Tibial artery (tissue), 4 donors: ENCODE data around the gene IMPG1.

Source experiments
- DNase-seq, 2 donors: peaks; one replicate each; pipeline ENCODE4 v3.0.0-alpha.2; 2019
- H3K27ac ChIP-seq, 2 donors: fragments of 200-600 bp; sonication (generic) in 1 of 2; 1 replicate in 1 of 2; 2 replicates in 1 of 2; pipeline ENCODE4 v1.5.1; 2018 to 2019; ENCODE audit warnings: mild to moderate bottlenecking in 1 of 2
- H3K27me3 ChIP-seq, 2 donors: fragments of 200-600 bp; sonication (generic) in 1 of 2; one replicate each; pipeline versions ENCODE4 v1.5.1 to v1.6.0; 2016 to 2019
- H3K36me3 ChIP-seq, 3 donors: fragments of 200-600 bp; sonication (generic) in 2 of 3; one replicate each; pipeline ENCODE4 v1.5.1; 2016 to 2019; ENCODE audit warnings: mild to moderate bottlenecking in 2 of 3
- H3K4me1 ChIP-seq, 4 donors: fragments of 200-600 bp; sonication (generic) in 2 of 4; 1 replicate in 3 of 4; 2 replicates in 1 of 4; pipeline ENCODE4 v1.5.1; 2016 to 2019
- H3K4me3 ChIP-seq, 2 donors: fragments of 200-600 bp; sonication (generic) in 1 of 2; 1 replicate in 1 of 2; 2 replicates in 1 of 2; pipeline ENCODE4 v1.5.1; 2018 to 2019; ENCODE audit warnings: mild to moderate bottlenecking in 2 of 2
- H3K9me3 ChIP-seq, 3 donors: fragments of 200-600 bp; sonication (generic) in 1 of 3; one replicate each; pipeline ENCODE4 v1.5.1; 2016 to 2019
- intact Hi-C: fragments of 100-400 bp; cut with DNase I; formaldehyde crosslinking; loops from one replicate; pipeline ENCODE4 v1.15.0; 2023; ENCODE audit warnings: low total_unique reads
- TF ChIP-seq, protein P1 (sequence below), 2 experiments: fragments of 200-600 bp in 1 of 2; fragments of 450-650 bp in 1 of 2; IDR thresholded peaks; one replicate each; pipeline ENCODE4 v1.5.1; 2017 to 2019; ENCODE audit warnings: antibody characterized with exemption in 2 of 2, mild to moderate bottlenecking in 1 of 2, moderate library complexity in 1 of 2

Gene IMPG1

DNA sequence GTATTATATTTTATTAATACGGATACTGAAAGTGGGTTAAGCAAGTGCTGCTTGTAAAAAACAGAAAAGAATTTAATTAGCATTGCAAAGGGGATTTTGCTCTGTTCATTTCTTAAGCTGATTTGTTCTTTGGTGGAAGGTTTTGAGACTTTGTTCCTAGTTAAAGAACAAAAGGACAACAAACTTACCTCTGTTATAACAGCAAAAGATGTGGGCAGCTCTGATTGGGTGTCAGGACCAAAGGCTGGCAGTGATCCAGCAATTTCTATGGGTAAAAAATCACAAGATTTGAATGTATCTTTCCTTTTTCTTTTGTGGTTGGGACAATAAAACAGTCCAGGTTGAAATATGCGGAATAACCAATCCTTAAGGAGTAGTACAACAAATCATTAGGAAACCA is 68.8 kb downstream of the IMPG1 start:
- TF ChIP-seq, protein P1, sequence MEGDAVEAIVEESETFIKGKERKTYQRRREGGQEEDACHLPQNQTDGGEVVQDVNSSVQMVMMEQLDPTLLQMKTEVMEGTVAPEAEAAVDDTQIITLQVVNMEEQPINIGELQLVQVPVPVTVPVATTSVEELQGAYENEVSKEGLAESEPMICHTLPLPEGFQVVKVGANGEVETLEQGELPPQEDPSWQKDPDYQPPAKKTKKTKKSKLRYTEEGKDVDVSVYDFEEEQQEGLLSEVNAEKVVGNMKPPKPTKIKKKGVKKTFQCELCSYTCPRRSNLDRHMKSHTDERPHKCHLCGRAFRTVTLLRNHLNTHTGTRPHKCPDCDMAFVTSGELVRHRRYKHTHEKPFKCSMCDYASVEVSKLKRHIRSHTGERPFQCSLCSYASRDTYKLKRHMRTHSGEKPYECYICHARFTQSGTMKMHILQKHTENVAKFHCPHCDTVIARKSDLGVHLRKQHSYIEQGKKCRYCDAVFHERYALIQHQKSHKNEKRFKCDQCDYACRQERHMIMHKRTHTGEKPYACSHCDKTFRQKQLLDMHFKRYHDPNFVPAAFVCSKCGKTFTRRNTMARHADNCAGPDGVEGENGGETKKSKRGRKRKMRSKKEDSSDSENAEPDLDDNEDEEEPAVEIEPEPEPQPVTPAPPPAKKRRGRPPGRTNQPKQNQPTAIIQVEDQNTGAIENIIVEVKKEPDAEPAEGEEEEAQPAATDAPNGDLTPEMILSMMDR (IDR thresholded peaks at IDR 0.05) = no peak
- DNase-seq = no peak
- Histone ChIP-seq H3K9me3 (no peaks in the 10 kb centered on the region), H3K4me1 (no peaks in the 10 kb centered on the region), H3K27ac (no peak overlapping the region), H3K36me3 (no peaks in the 10 kb centered on the region), H3K27me3 (no peaks in the 10 kb centered on the region), H3K4me3 (no peak overlapping the region)
- intact Hi-C loops = no loop called here

DNA sequence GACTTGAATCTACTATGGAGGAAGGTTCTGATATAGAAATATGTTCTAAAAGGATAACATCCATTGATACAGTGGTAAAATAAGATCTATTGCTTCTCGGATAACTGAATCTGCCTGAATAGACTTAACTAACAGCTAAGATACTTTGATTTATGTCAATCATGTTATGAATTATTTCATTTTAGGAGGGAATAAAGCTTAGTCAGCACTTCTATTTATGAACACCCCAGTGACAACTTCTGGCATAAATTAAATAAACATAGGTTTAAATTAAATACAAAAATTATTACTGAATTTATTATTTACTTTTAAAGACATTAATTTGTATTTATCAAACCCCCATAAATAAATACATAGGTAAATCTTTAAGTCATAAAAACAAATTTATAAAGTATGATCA is 69.3 kb downstream of the IMPG1 start:
- H3K36me3 ChIP-seq = no peaks in the 10 kb centered on the region
- no peak for DNase-seq
- no peak overlapping the region for H3K4me3 ChIP-seq
- TF ChIP-seq, protein P1 (IDR thresholded peaks at IDR 0.05) = no peak
- H3K4me1 ChIP-seq = no peaks in the 10 kb centered on the region
- H3K27ac ChIP-seq = no peak overlapping the region
- H3K9me3 ChIP-seq = no peaks in the 10 kb centered on the region
- H3K27me3 ChIP-seq = no peaks in the 10 kb centered on the region
- intact Hi-C loops = no loop called here

DNA sequence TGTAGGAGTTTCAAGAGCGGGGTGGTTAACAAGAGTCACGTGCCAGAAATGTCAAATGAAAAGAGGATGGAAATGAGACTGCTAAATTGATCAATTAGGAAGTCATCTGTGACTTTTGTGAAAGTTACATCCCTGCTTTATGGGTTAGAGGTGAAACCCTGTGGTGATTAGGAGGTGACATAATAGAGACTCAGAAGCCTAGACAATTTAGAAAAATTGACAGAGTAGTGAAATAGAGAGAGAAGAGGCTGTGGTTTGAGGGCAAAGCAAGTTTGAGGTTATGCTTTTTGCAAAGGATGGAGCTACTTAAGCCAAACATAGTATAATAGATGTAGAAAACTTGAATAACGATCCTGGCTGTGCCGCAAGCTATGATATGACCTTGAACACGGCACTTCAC is 71.8 kb downstream of the IMPG1 start:
- Histone ChIP-seq H3K4me1 (no peaks in the 10 kb centered on the region), H3K27me3 (no peaks in the 10 kb centered on the region), H3K27ac (no peak overlapping the region), H3K9me3 (no peaks in the 10 kb centered on the region), H3K36me3 (no peaks in the 10 kb centered on the region), H3K4me3 (no peak overlapping the region)
- no peak for DNase-seq
- TF ChIP-seq, protein P1 (IDR thresholded peaks at IDR 0.05) = no peak
- intact Hi-C loops = no loop called here

DNA sequence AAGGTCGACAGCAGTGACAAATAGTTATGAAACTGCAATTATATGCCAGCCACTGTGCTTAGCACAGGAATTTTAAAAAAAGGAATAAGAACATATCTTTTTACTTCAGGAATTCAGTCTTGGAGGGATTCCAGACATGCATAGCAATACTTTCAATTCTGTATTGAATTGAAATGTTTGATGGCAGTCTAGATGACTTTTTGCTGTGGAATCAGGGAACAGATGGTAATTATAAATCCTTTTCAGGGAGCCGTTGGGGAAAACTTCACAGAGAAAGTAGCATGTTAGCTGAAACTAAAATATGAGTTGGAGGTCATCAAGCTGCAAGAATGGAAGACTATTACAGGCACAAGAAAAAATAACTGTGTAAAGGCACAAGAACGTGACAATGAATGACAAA is 74.8 kb downstream of the IMPG1 start:
- intact Hi-C loops = no loop called here
- TF ChIP-seq, protein P1 (IDR thresholded peaks at IDR 0.05) = no peak
- Histone ChIP-seq H3K4me1 (no peaks in the 10 kb centered on the region), H3K9me3 (no peaks in the 10 kb centered on the region), H3K27ac (no peak overlapping the region), H3K36me3 (no peaks in the 10 kb centered on the region), H3K27me3 (no peaks in the 10 kb centered on the region), H3K4me3 (no peak overlapping the region)
- DNase-seq = no peak

GRCh38 chr6:75993236-75994162 is 79.0 kb downstream of the IMPG1 start:
- no peaks in the 10 kb centered on the region for H3K9me3 ChIP-seq
- no peaks in the 10 kb centered on the region for H3K27me3 ChIP-seq
- no peak overlapping the region for H3K27ac ChIP-seq
- H3K4me3 ChIP-seq = no peak overlapping the region
- no peaks in the 10 kb centered on the region for H3K4me1 ChIP-seq
- intact Hi-C loops = no loop called here
- TF ChIP-seq, protein P1 (IDR thresholded peaks at IDR 0.05) = no peak
- no peak for DNase-seq
- H3K36me3 ChIP-seq = no peaks in the 10 kb centered on the region
